H1 (cell line): ENCODE data around the gene ZNF423. TPM values are rescaled to one million over a fixed set of nuclear protein-coding genes. Genes with fewer than 3 reads are reported as not detected.

ENCODE experiments used
- CTCF ChIA-PET: fragments of 300-600 bp; sonication (Branson Sonifier 250); formaldehyde crosslinking; loops from one replicate; lab custom pipeline; 2021; ENCODE audit not compliant: partially characterized antibody; lab: Charles Lee
- POLR2A ChIA-PET: fragments of 300-600 bp; sonication (Branson Sonifier 250); formaldehyde crosslinking; loops from one replicate; lab custom pipeline; 2021; ENCODE audit warnings: inconsistent platforms; ENCODE audit not compliant: partially characterized antibody; lab: Charles Lee
- DNase-seq, 2 experiments: peaks; one replicate each; pipeline versions ENCODE4 v3.0.0 to v3.0.0-alpha.2; 2010 to 2022; ENCODE audit warnings: low spot score in 2 of 2, low read depth in 1 of 2, mixed read lengths in 1 of 2
- FAIRE-seq: peaks from 2 replicates; lab custom pipeline; 2011; peaks lifted over from hg19 to GRCh38; lab: Jason Lieb, UNC
- H2AFZ ChIP-seq: 2 replicates; pipeline ENCODE4 v1.8.1; 2012; ENCODE audit warnings: low read length, inconsistent platforms
- H2AK5ac ChIP-seq: 2 replicates; pipeline ENCODE4 v1.6.1; 2013; ENCODE audit warnings: low read depth, low read length
- H2BK120ac ChIP-seq: replicated peaks from 2 replicates; pipeline ENCODE3; 2013; ENCODE audit warnings: low read depth, low read length, inconsistent platforms
- H2BK12ac ChIP-seq: 2 replicates; pipeline ENCODE4 v1.6.1; 2013; ENCODE audit warnings: low read depth, low read length
- H2BK15ac ChIP-seq: 2 replicates; pipeline ENCODE4 v1.6.1; 2013; ENCODE audit warnings: low read length
- H2BK20ac ChIP-seq: 2 replicates; pipeline ENCODE4 v1.6.1; 2013; ENCODE audit warnings: low read length
- H2BK5ac ChIP-seq: 2 replicates; pipeline ENCODE4 v1.6.1; 2013; ENCODE audit warnings: low read depth, low read length
- H3K14ac ChIP-seq: 2 replicates; pipeline ENCODE4 v1.6.1; 2013; ENCODE audit warnings: inconsistent platforms; ENCODE audit not compliant: insufficient read length
- H3K18ac ChIP-seq: 2 replicates; pipeline ENCODE4 v1.6.1; 2013; ENCODE audit warnings: low read length; ENCODE audit errors: extremely low read depth
- H3K23ac ChIP-seq: 2 replicates; pipeline ENCODE4 v1.6.1; 2013; ENCODE audit warnings: inconsistent platforms; ENCODE audit not compliant: insufficient read length
- H3K23me2 ChIP-seq: 2 replicates; pipeline ENCODE4 v1.6.1; 2013; ENCODE audit warnings: low read depth, low read length
- H3K27ac ChIP-seq: 2 replicates; pipeline ENCODE4 v1.6.1; 2011; ENCODE audit warnings: low read depth, low read length, inconsistent platforms
- H3K27me3 ChIP-seq, 4 experiments: replicated peaks in 1 of 4; 1 replicate in 1 of 4; 2 replicates in 3 of 4; pipeline versions ENCODE4 v1.6.1 to v1.8.1; 2011 to 2013; ENCODE audit warnings: low read length in 3 of 4, mild to moderate bottlenecking in 3 of 4, inconsistent platforms in 2 of 4, mixed read lengths in 2 of 4, moderate library complexity in 1 of 4; ENCODE audit not compliant: control insufficient read depth in 3 of 4, insufficient read depth in 3 of 4; ENCODE audit errors: extremely low read depth in 1 of 4
- H3K36me3 ChIP-seq, 4 experiments: 2 replicates each; pipeline versions ENCODE4 v1.6.1 to v1.8.1; 2011 to 2013; ENCODE audit warnings: mild to moderate bottlenecking in 4 of 4, low read length in 3 of 4, moderate library complexity in 2 of 4, control low read depth in 1 of 4, inconsistent platforms in 1 of 4; ENCODE audit not compliant: insufficient read depth in 4 of 4, control insufficient read depth in 2 of 4
- H3K4ac ChIP-seq: replicated peaks from 2 replicates; pipeline ENCODE3; 2013; ENCODE audit warnings: low read length, low read depth, mixed read lengths, inconsistent platforms; ENCODE audit not compliant: insufficient read length
- H3K4me1 ChIP-seq, 4 experiments: replicated peaks in 1 of 4; 1 replicate in 1 of 4; 2 replicates in 3 of 4; pipeline versions ENCODE4 v1.6.1 to v1.8.1; 2011 to 2013; ENCODE audit warnings: low read length in 3 of 4, inconsistent platforms in 2 of 4, mixed read lengths in 1 of 4; ENCODE audit not compliant: insufficient read depth in 4 of 4, control insufficient read depth in 3 of 4
- H3K4me2 ChIP-seq, 2 experiments: 2 replicates each; pipeline versions ENCODE4 v1.6.1 to v1.8.1; 2011 to 2013; ENCODE audit warnings: low read depth in 2 of 2, low read length in 2 of 2, control low read depth in 1 of 2, inconsistent platforms in 1 of 2, mild to moderate bottlenecking in 1 of 2; ENCODE audit not compliant: insufficient read depth in 1 of 2
- H3K4me3 ChIP-seq, 4 experiments: fragments of 200-600, 300-600 bp in 1 of 4; sonication (generic), shearing (Covaris generic), sonication (Bioruptor Twin) in 1 of 4; 2 replicates each; pipeline versions ENCODE4 v1.5.1 to v1.8.1; 2011 to 2016; ENCODE audit warnings: low read length in 4 of 4, low read depth in 3 of 4, control low read depth in 2 of 4, inconsistent platforms in 2 of 4, mild to moderate bottlenecking in 2 of 4, mixed read lengths in 1 of 4, moderate library complexity in 1 of 4; ENCODE audit not compliant: insufficient read depth in 2 of 4; ENCODE audit errors: extremely low read depth in 1 of 4
- H3K56ac ChIP-seq: replicated peaks from 2 replicates; pipeline ENCODE3; 2013; ENCODE audit warnings: low read depth, mild to moderate bottlenecking, mixed read lengths, low read length, inconsistent platforms; ENCODE audit not compliant: insufficient read length
- H3K79me1 ChIP-seq: 2 replicates; pipeline ENCODE4 v1.6.1; 2013; ENCODE audit warnings: low read depth, low read length, control low read depth
- H3K79me2 ChIP-seq, 2 experiments: 2 replicates each; pipeline versions ENCODE4 v1.6.1 to v1.8.1; 2012 to 2013; ENCODE audit warnings: low read length in 2 of 2, mild to moderate bottlenecking in 2 of 2, inconsistent platforms in 1 of 2; ENCODE audit not compliant: insufficient read depth in 2 of 2, control insufficient read depth in 1 of 2
- H3K9ac ChIP-seq, 4 experiments: replicated peaks in 1 of 4; 1 replicate in 1 of 4; 2 replicates in 3 of 4; pipeline versions ENCODE4 v1.6.1 to v1.8.1; 2011 to 2013; ENCODE audit warnings: low read depth in 3 of 4, low read length in 3 of 4, control low read depth in 2 of 4, mild to moderate bottlenecking in 2 of 4, moderate library complexity in 2 of 4, inconsistent platforms in 1 of 4; ENCODE audit errors: extremely low read depth in 1 of 4
- H3K9me3 ChIP-seq, 2 experiments: 2 replicates each; pipeline versions ENCODE4 v1.6.1 to v1.8.1; 2012 to 2013; ENCODE audit warnings: mild to moderate bottlenecking in 2 of 2, moderate library complexity in 2 of 2, control low read depth in 1 of 2, inconsistent platforms in 1 of 2, low read depth in 1 of 2, low read length in 1 of 2, mixed read lengths in 1 of 2; ENCODE audit not compliant: insufficient read depth in 2 of 2
- H4K20me1 ChIP-seq, 2 experiments: replicated peaks in 1 of 2; 2 replicates each; pipeline versions ENCODE3 to v1.8.1; 2011 to 2013; ENCODE audit warnings: inconsistent platforms in 2 of 2, low read length in 2 of 2, mild to moderate bottlenecking in 1 of 2; ENCODE audit not compliant: insufficient read depth in 2 of 2, control insufficient read depth in 1 of 2
- H4K5ac ChIP-seq: 2 replicates; pipeline ENCODE4 v1.6.1; 2013; ENCODE audit warnings: low read length, low read depth, mixed read lengths, inconsistent platforms; ENCODE audit not compliant: insufficient read length
- H4K8ac ChIP-seq: 2 replicates; pipeline ENCODE4 v1.8.0; 2013; ENCODE audit warnings: mild to moderate bottlenecking, moderate library complexity, low read length, inconsistent platforms; ENCODE audit not compliant: insufficient read depth; ENCODE audit errors: extremely low read depth
- H4K91ac ChIP-seq: replicated peaks from 2 replicates; pipeline ENCODE3; 2013; ENCODE audit warnings: low read length, mixed read lengths, inconsistent platforms; ENCODE audit not compliant: insufficient read length
- CBX5 ChIP-seq: fragments of 300-800, 300-1000 bp; sonication (generic); IDR thresholded peaks from 2 replicates; pipeline ENCODE4 v1.7.1; 2016; ENCODE audit warnings: antibody characterized with exemption, low read length, low read depth
- POLR2A ChIP-seq, 2 experiments: IDR thresholded peaks; 1 replicate in 1 of 2; 2 replicates in 1 of 2; pipeline ENCODE4 v1.6.1; 2011; ENCODE audit warnings: low read depth in 2 of 2, low read length in 2 of 2, mild to moderate bottlenecking in 2 of 2; ENCODE audit errors: control extremely low read depth in 1 of 2
- SIX5 ChIP-seq: IDR thresholded peaks from 2 replicates; pipeline ENCODE4 v1.6.1; 2011; ENCODE audit warnings: mild to moderate bottlenecking, low read depth, low read length
- TBP ChIP-seq: IDR thresholded peaks from 2 replicates; pipeline ENCODE4 v1.6.1; 2011; ENCODE audit warnings: low read depth, low read length, improper control_type of control experiment
- WGBS, 2 experiments: shearing (Covaris generic) in 1 of 2; methylation state at CpG; one replicate each; pipeline versions ENCODE4 v1.1.6 to v1.1.7; 2013 to 2015; ENCODE audit warnings: low lambda C conversion rate in 2 of 2, mixed read lengths in 2 of 2, inconsistent platforms in 1 of 2, low coverage in 1 of 2, missing lambda C conversion rate in 1 of 2; ENCODE audit not compliant: insufficient replicate concordance in 2 of 2, insufficient coverage in 1 of 2, insufficient read length in 1 of 2; ENCODE audit errors: extremely low coverage in 1 of 2, missing lambda C conversion rate in 1 of 2; 5-methylcytosine and 5-hydroxymethylcytosine counted together
- polyA plus RNA-seq, 7 experiments: library from polyadenylated mRNA; depleted of rRNA in 3 of 7; stranded (reverse) in 5 of 7; unstranded in 2 of 7; fragments of >200 nt in 5 of 7; fragments of 200-250 nt in 2 of 7; gene quantifications; 1 replicate in 5 of 7; 2 replicates in 1 of 7; 4 replicates in 1 of 7; pipeline versions ENCODE4 v1.2.1 to v1.2.3, GENCODE V29; 2011 to 2013; ENCODE audit warnings: missing spikeins in 2 of 7, mixed read lengths in 2 of 7
- total RNA-seq: library from RNA; stranded (reverse); fragmentation: NEBNext Ultra II Directional; extraction: Animal tissue kit (Norgen Biotek cat#: 25700); gene quantifications from 2 replicates; pipeline ENCODE4 v1.2.1, GENCODE V29; 2021

Gene ZNF423
- total and polyA plus RNA-seq, 2 of the 8 experiments (the other 6 are each of a cell fraction or from before 2014, with no cell fraction given), result 38.2 to 52.3 TPM

DNA sequence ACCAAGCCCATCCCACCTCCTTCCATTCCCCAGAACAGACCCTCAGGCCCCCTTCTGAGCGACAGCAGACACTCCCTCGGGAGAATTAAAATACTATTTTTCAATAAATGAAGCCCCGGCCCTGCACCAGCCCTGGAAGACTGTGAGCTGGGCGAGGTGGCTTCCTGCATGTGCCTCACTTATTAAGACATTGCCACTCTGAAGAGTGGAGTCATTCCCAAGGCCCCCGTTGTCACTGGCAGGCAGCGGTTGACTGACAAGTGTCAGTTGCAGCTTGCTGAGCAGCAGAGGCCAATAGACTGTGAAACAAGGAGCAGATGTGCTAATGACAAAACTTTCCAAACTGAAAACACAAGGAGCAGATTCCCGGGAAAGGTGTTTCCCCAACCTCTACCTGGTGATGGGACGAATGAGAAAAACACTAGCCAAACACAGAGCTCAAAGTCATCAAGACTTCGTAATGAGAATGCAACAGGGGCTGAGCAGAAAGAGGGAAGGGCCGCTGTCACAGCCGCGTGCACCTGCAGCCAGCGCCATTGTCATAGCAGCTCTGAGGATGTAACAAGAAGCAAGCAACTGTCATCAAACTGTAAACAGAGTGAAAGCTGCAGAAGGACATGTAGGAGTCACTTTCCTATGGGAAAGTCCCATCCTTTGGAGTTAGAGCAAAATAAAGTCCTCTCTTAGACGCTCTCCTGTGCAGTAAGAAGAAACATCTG, 250.2 kb downstream of the ZNF423 start:
- H4K8ac ChIP-seq, result no peak overlapping the region
- H4K5ac ChIP-seq, result no peak overlapping the region
- H3K27me3 ChIP-seq, result no peaks in the 10 kb centered on the region
- ChIA-PET CTCF (interaction anchor here (0.7 to 4.0 kb wide), 6 partner anchors 8 to 381 kb away, joined by 3 to 16 read pairs (median 4); no protein-coding TSS in a partner anchor), POLR2A (no interaction called here)
- H2BK20ac ChIP-seq, result no peak overlapping the region
- H3K79me2 ChIP-seq, result no peaks in the 10 kb centered on the region; a peak in 1 of 4 replicates
- H4K20me1 ChIP-seq, result peaks cover 0 to 5% of the 10 kb centered on the region in 2 experiments
- H3K79me1 ChIP-seq, result peaks cover 2% of the 10 kb centered on the region; the same call in 1 of the 2 replicates
- no peak overlapping the region for H4K91ac ChIP-seq
- WGBS, 2 experiments, result 85% methylated on average over 14 of the region's 14 CpGs; no CpG with 5 or more reads in 1 of the 2 experiments
- TF ChIP-seq SIX5 (no peak), POLR2A (IDR thresholded peaks at IDR 0.05; ENCODE audit: control extremely low read depth in 1 of 2, low read depth in 2 of 2, low read length in 2 of 2) (no peak), TBP (no peak), CBX5 (no peak)
- H3K9me3 ChIP-seq, result no peaks in the 10 kb centered on the region
- H3K23me2 ChIP-seq, result no peaks in the 10 kb centered on the region
- no peak for FAIRE-seq
- H2BK120ac ChIP-seq, result no peak overlapping the region
- no peak overlapping the region for H3K56ac ChIP-seq
- no peak overlapping the region for H2BK12ac ChIP-seq
- no peak overlapping the region for H2AFZ ChIP-seq
- H3K14ac ChIP-seq, result no peak overlapping the region
- H3K4me1 ChIP-seq, result peaks cover 3 to 21% (median 10%) of the 10 kb centered on the region in 4 experiments; a peak in 6 of 7 replicates
- H2BK15ac ChIP-seq, result no peak overlapping the region
- no peak overlapping the region for H3K4me2 ChIP-seq
- H3K9ac ChIP-seq, result no peak overlapping the region
- DNase-seq, result peak in 1 of 2 experiments; percentile 37
- H3K4me3 ChIP-seq, result no peak overlapping the region
- no peak overlapping the region for H3K27ac ChIP-seq
- H3K4ac ChIP-seq, result no peak overlapping the region
- no peak overlapping the region for H3K18ac ChIP-seq
- no peak overlapping the region for H3K23ac ChIP-seq
- H3K36me3 ChIP-seq, result no peaks in the 10 kb centered on the region
- 0 out of 2 replicates have a peak overlapping the region, but pooled peaks have one; percentile 9 for H2AK5ac ChIP-seq
- no peak overlapping the region for H2BK5ac ChIP-seq
